Mucosa of descending colon (tissue), 3 donors: ENCODE measurements around the gene STK4. TPM values are rescaled to one million over a fixed set of nuclear protein-coding genes. Genes with fewer than 3 reads are reported as not detected.
A peak's percentile ranks its signal among the peaks of the same experiment; 100 is the strongest.

Source experiments
- ATAC-seq: fragments of 200-7000 bp; cut with Tn5 transposase; one replicate; pipeline ENCODE4 v1.9.1; 2020; ENCODE audit warnings: mild to moderate bottlenecking, moderate library complexity
- DNase-seq, 3 donors: peaks; one replicate each; pipeline ENCODE4 v3.0.0-alpha.2; 2020
- H3K36me3 ChIP-seq: fragments of 200-600 bp; one replicate; pipeline ENCODE4 v1.8.0; 2021; ENCODE audit warnings: low read depth, mild to moderate bottlenecking
- H3K4me1 ChIP-seq: fragments of 200-600 bp; one replicate; pipeline ENCODE4 v1.8.0; 2021; ENCODE audit warnings: low read depth, mild to moderate bottlenecking
- H3K4me3 ChIP-seq: fragments of 200-600 bp; one replicate; pipeline ENCODE4 v1.8.0; 2021; ENCODE audit warnings: mild to moderate bottlenecking
- H3K9me3 ChIP-seq: fragments of 200-600 bp; one replicate; pipeline ENCODE4 v1.8.0; 2021; ENCODE audit warnings: mild to moderate bottlenecking
- CTCF ChIP-seq: fragments of 200-600 bp; IDR thresholded peaks from one replicate; pipeline ENCODE4 v1.8.0; 2022; ENCODE audit warnings: antibody characterized with exemption, mild to moderate bottlenecking
- intact Hi-C, 2 donors: fragments of 100-400 bp; cut with DNase I in 1 of 2; cut with micrococcal nuclease in 1 of 2; formaldehyde crosslinking; loops; one replicate each; pipeline versions ENCODE4 v1.11.0 to v1.11.1; 2022; cut with DNase I, micrococcal nuclease
- total RNA-seq, 3 donors: library from RNA; stranded (reverse); fragmentation: NEBNext Ultra II Directional in 2 of 3; extraction: Animal tissue kit (Norgen Biotek cat#: 25700) in 2 of 3; gene quantifications; one replicate each; pipeline versions ENCODE4 v1.2.1 to v1.2.4, GENCODE V29; 2021 to 2023
- donor health status: DM: no; HTN: no; CAD: no; lungs with moderate emphysema.
- donor health status: DM: no; HTN: no; CAD: no.
- donor health status: DM: no; HTN: yes; CAD: no.

STK4 gene
- total RNA-seq, 3 donors from 2014 or later = 34.2 to 42.0 (median 36.6) TPM

- ATAC-seq = no peak
- intact Hi-C loops = no loop called here
These were observed 155.1 kb downstream of the STK4 start for GRCh38 chr20:45121388-45121787.

GRCh38 chr20:45124365-45124764 is 158.1 kb downstream of the STK4 start, which contains the start of gene WFDC12:
Gene WFDC12 (minus strand): TSS chr20:45124465. CDS start chr20:45124447, 18 bp downstream.
- H3K4me3 ChIP-seq = no peak within 1 kb of the TSS
- no peak for ATAC-seq
- intact Hi-C loops = no loop called here

More at GRCh38 chr20:45121388-45121787, 155.1 kb downstream of the STK4 start:
- H3K4me3 ChIP-seq = no peak overlapping the region
- no peak for DNase-seq
- H3K4me1 ChIP-seq = no peaks in the 10 kb centered on the region
- no peak for TF ChIP-seq CTCF
- H3K36me3 ChIP-seq = no peaks in the 10 kb centered on the region
- H3K9me3 ChIP-seq = no peaks in the 10 kb centered on the region

GRCh38 chr20:45128099-45128498 is 161.8 kb downstream of the STK4 start:
- Histone ChIP-seq H3K36me3 (no peaks in the 10 kb centered on the region), H3K9me3 (no peaks in the 10 kb centered on the region), H3K4me1 (no peaks in the 10 kb centered on the region), H3K4me3 (no peak overlapping the region)
- ATAC-seq (peak; percentile 68), DNase-seq (no peak)
- no peak for TF ChIP-seq CTCF
- intact Hi-C loops = no loop called here

More at GRCh38 chr20:45124365-45124764, 158.1 kb downstream of the STK4 start, which contains the start of gene WFDC12:
- Histone ChIP-seq H3K4me1 (no peaks in the 10 kb centered on the region), H3K36me3 (no peaks in the 10 kb centered on the region), H3K9me3 (no peaks in the 10 kb centered on the region)
- TF ChIP-seq CTCF = no peak
- DNase-seq = no peak

Other genes with a start within 250 kb of the STK4 start
- gene KCNK15, start 220.6 kb upstream of the STK4 start, total RNA-seq = under 1 TPM; 0.17 to 0.44 (median 0.43) TPM
- 1 to 10 TPM in 2 of 3 donors, under 1 TPM in 1; 0.51 to 2.0 (median 1.4) TPM for gene RIMS4, start 156.0 kb upstream of the STK4 start, total RNA-seq
- gene YWHAB, start 80.8 kb upstream of the STK4 start, total RNA-seq = 100 to 1,000 TPM; 196 to 265 (median 251) TPM
- gene PABPC1L, start 56.5 kb upstream of the STK4 start, total RNA-seq = 10 to 100 TPM; 13.3 to 21.6 (median 18.7) TPM
- gene TOMM34, start 6.1 kb upstream of the STK4 start, total RNA-seq = 10 to 100 TPM; 10.9 to 15.4 (median 13.3) TPM
- under 1 TPM in 2 of 3 donors, not detected in 1; 0.09 to 0.17 TPM for gene KCNS1, start 134.6 kb downstream of the STK4 start, total RNA-seq
- not detected for gene WFDC5, start 148.7 kb downstream of the STK4 start, total RNA-seq
- gene WFDC12, start 158.0 kb downstream of the STK4 start, total RNA-seq = not detected
- gene PI3, start 208.4 kb downstream of the STK4 start, total RNA-seq = 100 to 1,000 TPM in 2 of 3 donors, 10 to 100 TPM in 1; 86.8 to 399 (median 294) TPM
- gene SEMG1, start 240.5 kb downstream of the STK4 start, total RNA-seq = not detected